H1 (cell line): ENCODE results near the gene COL19A1. TPM values are rescaled to one million over a fixed set of nuclear protein-coding genes. Genes with fewer than 3 reads are reported as not detected.

Experiments used
- CTCF ChIA-PET: fragments of 300-600 bp; sonication (Branson Sonifier 250); formaldehyde crosslinking; loops from one replicate; lab custom pipeline; 2021; ENCODE audit not compliant: partially characterized antibody; lab: Charles Lee
- POLR2A ChIA-PET: fragments of 300-600 bp; sonication (Branson Sonifier 250); formaldehyde crosslinking; loops from one replicate; lab custom pipeline; 2021; ENCODE audit warnings: inconsistent platforms; ENCODE audit not compliant: partially characterized antibody; lab: Charles Lee
- DNase-seq, 2 experiments: peaks; one replicate each; pipeline versions ENCODE4 v3.0.0 to v3.0.0-alpha.2; 2010 to 2022; ENCODE audit warnings: low spot score in 2 of 2, low read depth in 1 of 2, mixed read lengths in 1 of 2
- FAIRE-seq: peaks from 2 replicates; lab custom pipeline; 2011; peaks lifted over from hg19 to GRCh38; lab: Jason Lieb, UNC
- H2AFZ ChIP-seq: 2 replicates; pipeline ENCODE4 v1.8.1; 2012; ENCODE audit warnings: low read length, inconsistent platforms
- H2AK5ac ChIP-seq: 2 replicates; pipeline ENCODE4 v1.6.1; 2013; ENCODE audit warnings: low read depth, low read length
- H2BK120ac ChIP-seq: replicated peaks from 2 replicates; pipeline ENCODE3; 2013; ENCODE audit warnings: low read depth, low read length, inconsistent platforms
- H2BK12ac ChIP-seq: 2 replicates; pipeline ENCODE4 v1.6.1; 2013; ENCODE audit warnings: low read depth, low read length
- H2BK15ac ChIP-seq: 2 replicates; pipeline ENCODE4 v1.6.1; 2013; ENCODE audit warnings: low read length
- H2BK20ac ChIP-seq: 2 replicates; pipeline ENCODE4 v1.6.1; 2013; ENCODE audit warnings: low read length
- H2BK5ac ChIP-seq: 2 replicates; pipeline ENCODE4 v1.6.1; 2013; ENCODE audit warnings: low read depth, low read length
- H3K14ac ChIP-seq: 2 replicates; pipeline ENCODE4 v1.6.1; 2013; ENCODE audit warnings: inconsistent platforms; ENCODE audit not compliant: insufficient read length
- H3K18ac ChIP-seq: 2 replicates; pipeline ENCODE4 v1.6.1; 2013; ENCODE audit warnings: low read length; ENCODE audit errors: extremely low read depth
- H3K23ac ChIP-seq: 2 replicates; pipeline ENCODE4 v1.6.1; 2013; ENCODE audit warnings: inconsistent platforms; ENCODE audit not compliant: insufficient read length
- H3K23me2 ChIP-seq: 2 replicates; pipeline ENCODE4 v1.6.1; 2013; ENCODE audit warnings: low read depth, low read length
- H3K27ac ChIP-seq: 2 replicates; pipeline ENCODE4 v1.6.1; 2011; ENCODE audit warnings: low read depth, low read length, inconsistent platforms
- H3K27me3 ChIP-seq, 4 experiments: replicated peaks in 1 of 4; 1 replicate in 1 of 4; 2 replicates in 3 of 4; pipeline versions ENCODE4 v1.6.1 to v1.8.1; 2011 to 2013; ENCODE audit warnings: low read length in 3 of 4, mild to moderate bottlenecking in 3 of 4, inconsistent platforms in 2 of 4, mixed read lengths in 2 of 4, moderate library complexity in 1 of 4; ENCODE audit not compliant: control insufficient read depth in 3 of 4, insufficient read depth in 3 of 4; ENCODE audit errors: extremely low read depth in 1 of 4
- H3K36me3 ChIP-seq, 4 experiments: 2 replicates each; pipeline versions ENCODE4 v1.6.1 to v1.8.1; 2011 to 2013; ENCODE audit warnings: mild to moderate bottlenecking in 4 of 4, low read length in 3 of 4, moderate library complexity in 2 of 4, control low read depth in 1 of 4, inconsistent platforms in 1 of 4; ENCODE audit not compliant: insufficient read depth in 4 of 4, control insufficient read depth in 2 of 4
- H3K4ac ChIP-seq: replicated peaks from 2 replicates; pipeline ENCODE3; 2013; ENCODE audit warnings: low read length, low read depth, mixed read lengths, inconsistent platforms; ENCODE audit not compliant: insufficient read length
- H3K4me1 ChIP-seq, 4 experiments: replicated peaks in 1 of 4; 1 replicate in 1 of 4; 2 replicates in 3 of 4; pipeline versions ENCODE4 v1.6.1 to v1.8.1; 2011 to 2013; ENCODE audit warnings: low read length in 3 of 4, inconsistent platforms in 2 of 4, mixed read lengths in 1 of 4; ENCODE audit not compliant: insufficient read depth in 4 of 4, control insufficient read depth in 3 of 4
- H3K4me2 ChIP-seq, 2 experiments: 2 replicates each; pipeline versions ENCODE4 v1.6.1 to v1.8.1; 2011 to 2013; ENCODE audit warnings: low read depth in 2 of 2, low read length in 2 of 2, control low read depth in 1 of 2, inconsistent platforms in 1 of 2, mild to moderate bottlenecking in 1 of 2; ENCODE audit not compliant: insufficient read depth in 1 of 2
- H3K4me3 ChIP-seq, 4 experiments: fragments of 200-600, 300-600 bp in 1 of 4; sonication (generic), shearing (Covaris generic), sonication (Bioruptor Twin) in 1 of 4; 2 replicates each; pipeline versions ENCODE4 v1.5.1 to v1.8.1; 2011 to 2016; ENCODE audit warnings: low read length in 4 of 4, low read depth in 3 of 4, control low read depth in 2 of 4, inconsistent platforms in 2 of 4, mild to moderate bottlenecking in 2 of 4, mixed read lengths in 1 of 4, moderate library complexity in 1 of 4; ENCODE audit not compliant: insufficient read depth in 2 of 4; ENCODE audit errors: extremely low read depth in 1 of 4
- H3K56ac ChIP-seq: replicated peaks from 2 replicates; pipeline ENCODE3; 2013; ENCODE audit warnings: low read depth, mild to moderate bottlenecking, mixed read lengths, low read length, inconsistent platforms; ENCODE audit not compliant: insufficient read length
- H3K79me1 ChIP-seq: 2 replicates; pipeline ENCODE4 v1.6.1; 2013; ENCODE audit warnings: low read depth, low read length, control low read depth
- H3K79me2 ChIP-seq, 2 experiments: 2 replicates each; pipeline versions ENCODE4 v1.6.1 to v1.8.1; 2012 to 2013; ENCODE audit warnings: low read length in 2 of 2, mild to moderate bottlenecking in 2 of 2, inconsistent platforms in 1 of 2; ENCODE audit not compliant: insufficient read depth in 2 of 2, control insufficient read depth in 1 of 2
- H3K9ac ChIP-seq, 4 experiments: replicated peaks in 1 of 4; 1 replicate in 1 of 4; 2 replicates in 3 of 4; pipeline versions ENCODE4 v1.6.1 to v1.8.1; 2011 to 2013; ENCODE audit warnings: low read depth in 3 of 4, low read length in 3 of 4, control low read depth in 2 of 4, mild to moderate bottlenecking in 2 of 4, moderate library complexity in 2 of 4, inconsistent platforms in 1 of 4; ENCODE audit errors: extremely low read depth in 1 of 4
- H3K9me3 ChIP-seq, 2 experiments: 2 replicates each; pipeline versions ENCODE4 v1.6.1 to v1.8.1; 2012 to 2013; ENCODE audit warnings: mild to moderate bottlenecking in 2 of 2, moderate library complexity in 2 of 2, control low read depth in 1 of 2, inconsistent platforms in 1 of 2, low read depth in 1 of 2, low read length in 1 of 2, mixed read lengths in 1 of 2; ENCODE audit not compliant: insufficient read depth in 2 of 2
- H4K20me1 ChIP-seq, 2 experiments: replicated peaks in 1 of 2; 2 replicates each; pipeline versions ENCODE3 to v1.8.1; 2011 to 2013; ENCODE audit warnings: inconsistent platforms in 2 of 2, low read length in 2 of 2, mild to moderate bottlenecking in 1 of 2; ENCODE audit not compliant: insufficient read depth in 2 of 2, control insufficient read depth in 1 of 2
- H4K5ac ChIP-seq: 2 replicates; pipeline ENCODE4 v1.6.1; 2013; ENCODE audit warnings: low read length, low read depth, mixed read lengths, inconsistent platforms; ENCODE audit not compliant: insufficient read length
- H4K8ac ChIP-seq: 2 replicates; pipeline ENCODE4 v1.8.0; 2013; ENCODE audit warnings: mild to moderate bottlenecking, moderate library complexity, low read length, inconsistent platforms; ENCODE audit not compliant: insufficient read depth; ENCODE audit errors: extremely low read depth
- H4K91ac ChIP-seq: replicated peaks from 2 replicates; pipeline ENCODE3; 2013; ENCODE audit warnings: low read length, mixed read lengths, inconsistent platforms; ENCODE audit not compliant: insufficient read length
- TCF12 ChIP-seq: IDR thresholded peaks from 2 replicates; pipeline ENCODE4 v1.6.1; 2011; ENCODE audit warnings: low read depth, mild to moderate bottlenecking, low read length
- WGBS, 2 experiments: shearing (Covaris generic) in 1 of 2; methylation state at CpG; one replicate each; pipeline versions ENCODE4 v1.1.6 to v1.1.7; 2013 to 2015; ENCODE audit warnings: low lambda C conversion rate in 2 of 2, mixed read lengths in 2 of 2, inconsistent platforms in 1 of 2, low coverage in 1 of 2, missing lambda C conversion rate in 1 of 2; ENCODE audit not compliant: insufficient replicate concordance in 2 of 2, insufficient coverage in 1 of 2, insufficient read length in 1 of 2; ENCODE audit errors: extremely low coverage in 1 of 2, missing lambda C conversion rate in 1 of 2; 5-methylcytosine and 5-hydroxymethylcytosine counted together
- polyA plus RNA-seq, 7 experiments: library from polyadenylated mRNA; depleted of rRNA in 3 of 7; stranded (reverse) in 5 of 7; unstranded in 2 of 7; fragments of >200 nt in 5 of 7; fragments of 200-250 nt in 2 of 7; gene quantifications; 1 replicate in 5 of 7; 2 replicates in 1 of 7; 4 replicates in 1 of 7; pipeline versions ENCODE4 v1.2.1 to v1.2.3, GENCODE V29; 2011 to 2013; ENCODE audit warnings: missing spikeins in 2 of 7, mixed read lengths in 2 of 7
- total RNA-seq: library from RNA; stranded (reverse); fragmentation: NEBNext Ultra II Directional; extraction: Animal tissue kit (Norgen Biotek cat#: 25700); gene quantifications from 2 replicates; pipeline ENCODE4 v1.2.1, GENCODE V29; 2021

The COL19A1 gene
- total and polyA plus RNA-seq, 2 of the 8 experiments (the other 6 are each of a cell fraction or from before 2014, with no cell fraction given): not detected

DNA sequence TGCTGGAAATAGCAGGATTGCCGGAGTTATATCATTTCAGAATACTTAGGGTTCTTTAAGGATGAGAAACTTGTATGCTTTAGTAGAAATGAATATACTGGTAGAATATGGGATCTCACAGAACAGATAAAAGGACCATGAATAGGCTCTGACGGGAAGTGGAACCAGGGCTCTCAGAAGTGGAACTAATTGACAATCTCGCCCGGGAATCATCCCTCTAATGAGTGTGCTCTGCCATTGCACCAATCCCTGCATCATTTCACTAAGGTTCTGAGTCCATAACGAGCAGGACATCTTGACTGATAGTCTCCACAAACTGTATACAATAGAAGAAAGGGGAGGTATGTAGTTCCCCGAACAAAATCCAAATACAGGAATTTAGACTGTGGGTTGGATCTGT is 286.4 kb downstream of the COL19A1 start:
- Histone ChIP-seq H4K91ac (no peak overlapping the region), H3K27me3 (no peaks in the 10 kb centered on the region), H2BK5ac (no peak overlapping the region), H3K27ac (no peak overlapping the region), H2BK120ac (no peak overlapping the region), H2BK20ac (no peak overlapping the region), H3K56ac (no peak overlapping the region), H4K5ac (no peak overlapping the region), H3K9me3 (no peaks in the 10 kb centered on the region), H3K18ac (no peak overlapping the region), H2BK15ac (no peak overlapping the region), H3K4me1 (no peaks in the 10 kb centered on the region), H3K9ac (no peak overlapping the region), H3K4me2 (no peak overlapping the region), H2BK12ac (no peak overlapping the region), H4K20me1 (no peaks in the 10 kb centered on the region), H3K36me3 (no peaks in the 10 kb centered on the region), H3K4me3 (no peak overlapping the region), H4K8ac (no peak overlapping the region), H3K79me2 (no peaks in the 10 kb centered on the region), H3K4ac (no peak overlapping the region), H3K79me1 (no peaks in the 10 kb centered on the region), H3K14ac (no peak overlapping the region), H2AK5ac (no peak overlapping the region), H2AFZ (no peak overlapping the region), H3K23me2 (no peaks in the 10 kb centered on the region), H3K23ac (no peak overlapping the region)
- WGBS, 2 experiments: 89% methylated on average over 6 of the region's 6 CpGs; no CpG with 5 or more reads in 1 of the 2 experiments
- no peak for FAIRE-seq
- ChIA-PET CTCF (no interaction called here), POLR2A (no interaction called here)
- no peak for TF ChIP-seq TCF12
- no peak for DNase-seq
